ENCODE measurements around the gene PPM1K. TPM values are rescaled to one million over a fixed set of nuclear protein-coding genes. Genes with fewer than 3 reads are reported as not detected.

The PPM1K gene
- total and polyA plus RNA-seq, 2 donors from 2014 or later, result 15.4 to 20.9 TPM

DNA sequence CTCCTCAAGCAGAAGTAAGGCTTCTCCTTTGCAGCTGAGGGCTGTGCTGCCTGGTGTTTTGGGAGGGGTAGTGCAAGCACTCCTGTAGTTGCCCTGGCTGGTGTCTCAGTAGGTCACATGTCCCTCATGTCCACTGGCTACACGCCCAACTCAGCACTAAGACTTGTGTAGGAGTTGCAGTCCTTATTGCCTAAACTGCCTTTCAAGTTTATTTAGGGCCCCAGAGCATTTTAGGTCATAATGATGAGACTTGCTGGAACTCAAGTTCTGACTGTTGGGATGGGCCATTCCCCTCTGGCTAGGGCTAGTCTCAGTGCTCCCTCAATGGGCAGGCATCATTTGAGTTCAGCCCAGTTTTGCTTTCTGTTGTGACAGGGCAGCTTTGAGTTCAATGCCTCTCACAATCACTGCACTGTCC, 44.1 kb downstream of the PPM1K start:
- H3K9ac ChIP-seq (ENCODE audit: low read length in 3 of 3), result no peak overlapping the region
- FAIRE-seq (no peak), DNase-seq (no peak)
- H3K27me3 ChIP-seq (ENCODE audit: control insufficient read depth, insufficient read depth, low read length), result no peaks in the 10 kb centered on the region
- H3K9me3 ChIP-seq (ENCODE audit: control insufficient read depth in 2 of 3, insufficient read depth in 1 of 3, low read length in 3 of 3), result no peaks in the 10 kb centered on the region
- no peak overlapping the region for H3K4me3 ChIP-seq (ENCODE audit: low read length in 3 of 3)
- H3K27ac ChIP-seq (ENCODE audit: low read depth in 2 of 2, low read length in 2 of 2), result no peak overlapping the region
- TF ChIP-seq, protein P1, sequence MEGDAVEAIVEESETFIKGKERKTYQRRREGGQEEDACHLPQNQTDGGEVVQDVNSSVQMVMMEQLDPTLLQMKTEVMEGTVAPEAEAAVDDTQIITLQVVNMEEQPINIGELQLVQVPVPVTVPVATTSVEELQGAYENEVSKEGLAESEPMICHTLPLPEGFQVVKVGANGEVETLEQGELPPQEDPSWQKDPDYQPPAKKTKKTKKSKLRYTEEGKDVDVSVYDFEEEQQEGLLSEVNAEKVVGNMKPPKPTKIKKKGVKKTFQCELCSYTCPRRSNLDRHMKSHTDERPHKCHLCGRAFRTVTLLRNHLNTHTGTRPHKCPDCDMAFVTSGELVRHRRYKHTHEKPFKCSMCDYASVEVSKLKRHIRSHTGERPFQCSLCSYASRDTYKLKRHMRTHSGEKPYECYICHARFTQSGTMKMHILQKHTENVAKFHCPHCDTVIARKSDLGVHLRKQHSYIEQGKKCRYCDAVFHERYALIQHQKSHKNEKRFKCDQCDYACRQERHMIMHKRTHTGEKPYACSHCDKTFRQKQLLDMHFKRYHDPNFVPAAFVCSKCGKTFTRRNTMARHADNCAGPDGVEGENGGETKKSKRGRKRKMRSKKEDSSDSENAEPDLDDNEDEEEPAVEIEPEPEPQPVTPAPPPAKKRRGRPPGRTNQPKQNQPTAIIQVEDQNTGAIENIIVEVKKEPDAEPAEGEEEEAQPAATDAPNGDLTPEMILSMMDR (IDR thresholded peaks at IDR 0.05; ENCODE audit: borderline replicate concordance, extremely low read depth, insufficient read depth), result no peak
- intact Hi-C loops (cut with DNase I), result no loop called here
- no peaks in the 10 kb centered on the region for H3K36me3 ChIP-seq (ENCODE audit: control insufficient read depth in 2 of 3, insufficient read depth in 3 of 3, low read length in 3 of 3)
- H3K4me1 ChIP-seq (ENCODE audit: control insufficient read depth in 2 of 3, insufficient read depth in 2 of 3, low read depth in 1 of 3, low read length in 3 of 3), result peaks cover 0 to 2% (median 0%) of the 10 kb centered on the region in 3 donors

DNA sequence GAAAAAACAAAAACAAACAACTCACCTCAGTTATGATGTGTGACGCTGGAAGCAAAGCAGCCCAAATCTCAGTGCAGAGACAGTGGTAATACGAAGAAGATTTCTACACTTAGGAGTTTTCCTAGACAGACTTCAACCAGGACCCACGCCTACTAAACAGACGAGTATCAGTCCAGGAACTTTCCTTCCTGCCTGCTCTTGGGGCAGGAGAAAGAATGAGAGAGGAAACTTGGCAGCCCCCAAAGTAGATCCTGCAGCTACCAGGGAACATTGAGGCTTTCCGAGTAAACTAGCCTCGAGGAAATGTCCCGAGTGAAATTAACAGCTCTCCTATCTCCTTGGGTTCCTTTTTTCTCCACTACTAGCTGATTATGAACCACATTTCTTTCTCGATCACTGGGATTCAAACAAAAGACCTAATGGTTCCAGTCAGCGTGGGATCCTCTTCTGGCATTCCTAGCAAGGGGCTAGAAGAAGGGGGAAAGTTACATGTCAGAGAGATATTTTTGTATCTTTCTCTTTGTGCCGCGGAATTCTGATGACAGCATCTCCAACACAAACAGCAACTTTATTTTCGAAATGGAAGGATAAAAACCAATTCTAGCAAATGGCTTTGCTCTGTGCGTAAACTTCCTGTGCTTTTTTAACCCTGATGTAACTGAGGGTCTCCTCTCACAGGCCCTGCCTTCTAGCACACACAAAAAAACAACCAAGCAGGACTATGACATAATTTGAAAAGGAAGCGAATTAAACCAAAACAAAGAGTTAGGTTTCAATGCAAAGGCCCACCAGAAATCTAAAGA, 53.2 kb downstream of the PPM1K start:
- no peaks in the 10 kb centered on the region for H3K36me3 ChIP-seq (ENCODE audit: control insufficient read depth in 2 of 3, insufficient read depth in 3 of 3, low read length in 3 of 3)
- DNase-seq, result peak in 2 of 5 donors; percentile 53 to 79
- peak overlapping the region; percentile 13 to 45 (median 44) for H3K4me3 ChIP-seq (ENCODE audit: low read length in 3 of 3)
- no peaks in the 10 kb centered on the region for H3K4me1 ChIP-seq (ENCODE audit: control insufficient read depth in 2 of 3, insufficient read depth in 2 of 3, low read depth in 1 of 3, low read length in 3 of 3)
- TF ChIP-seq, protein P1 (IDR thresholded peaks at IDR 0.05; ENCODE audit: borderline replicate concordance, extremely low read depth, insufficient read depth), result no peak
- peak overlapping the region; percentile 36 to 48 for H3K27ac ChIP-seq (ENCODE audit: low read depth in 2 of 2, low read length in 2 of 2)
- no peaks in the 10 kb centered on the region for H3K27me3 ChIP-seq (ENCODE audit: control insufficient read depth, insufficient read depth, low read length)
- H3K9ac ChIP-seq (ENCODE audit: low read length in 3 of 3), result peak overlapping the region in 2 of 3 donors; percentile 31 to 56
- no peak for FAIRE-seq
- H3K9me3 ChIP-seq (ENCODE audit: control insufficient read depth in 2 of 3, insufficient read depth in 1 of 3, low read length in 3 of 3), result no peaks in the 10 kb centered on the region
- intact Hi-C loops (cut with DNase I), result no loop called here

DNA sequence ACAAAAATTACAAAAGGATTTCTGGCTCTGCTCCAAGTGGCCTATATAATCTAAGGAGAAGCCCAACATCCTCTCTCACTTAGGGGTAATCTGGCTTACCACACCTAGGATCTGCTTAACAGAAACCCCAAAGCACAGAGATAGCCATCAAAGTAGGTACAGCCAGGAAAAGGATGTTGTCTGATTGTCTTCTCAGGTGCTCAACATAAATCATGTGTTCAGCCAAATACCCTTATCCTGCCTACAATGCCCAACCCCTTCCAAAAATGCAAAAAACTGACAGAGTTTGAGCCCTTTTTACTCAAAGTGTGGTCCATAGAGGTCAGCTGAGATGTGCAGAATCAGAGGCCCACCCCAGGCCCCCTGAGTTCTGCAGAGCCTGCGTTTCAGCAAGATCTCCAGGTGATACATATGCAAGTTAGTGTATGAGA, 53.9 kb downstream of the PPM1K start:
- FAIRE-seq (no peak), DNase-seq (peak in 1 of 5 donors; percentile 12)
- H3K36me3 ChIP-seq (ENCODE audit: control insufficient read depth in 2 of 3, insufficient read depth in 3 of 3, low read length in 3 of 3), result no peaks in the 10 kb centered on the region
- TF ChIP-seq, protein P1 (IDR thresholded peaks at IDR 0.05; ENCODE audit: borderline replicate concordance, extremely low read depth, insufficient read depth), result no peak
- H3K4me1 ChIP-seq (ENCODE audit: control insufficient read depth in 2 of 3, insufficient read depth in 2 of 3, low read depth in 1 of 3, low read length in 3 of 3), result no peaks in the 10 kb centered on the region
- no peaks in the 10 kb centered on the region for H3K9me3 ChIP-seq (ENCODE audit: control insufficient read depth in 2 of 3, insufficient read depth in 1 of 3, low read length in 3 of 3)
- no peaks in the 10 kb centered on the region for H3K27me3 ChIP-seq (ENCODE audit: control insufficient read depth, insufficient read depth, low read length)
- H3K9ac ChIP-seq (ENCODE audit: low read length in 3 of 3), result peak overlapping the region; percentile 25 to 56 (median 31)
- intact Hi-C loops (cut with DNase I), result no loop called here
- no peak overlapping the region for H3K27ac ChIP-seq (ENCODE audit: low read depth in 2 of 2, low read length in 2 of 2)
- peak overlapping the region in 2 of 3 donors; percentile 44 to 45 for H3K4me3 ChIP-seq (ENCODE audit: low read length in 3 of 3)
